DMS53 treated with DMSO at 0.1 percent for 48 hours (cell line): ENCODE data around the gene BBS9.
A peak's percentile ranks its signal among the peaks of the same experiment; 100 is the strongest.
"Not testable (repeated sequence)": the region's sequence is repeated elsewhere in the genome, so short reads cannot be mapped to it uniquely, and the experiment has no call there.

Source experiments
- DNase-seq: peaks from one replicate; lab custom pipeline; 2025; ENCODE audit not compliant: unreplicated experiment; lab: John Stamatoyannopoulos, UW

The BBS9 gene

GRCh38 chr7:33195264-33195663 is 65.9 kb downstream of the BBS9 start:
- no peak for DNase-seq

GRCh38 chr7:33196221-33196620 is 66.9 kb downstream of the BBS9 start:
- DNase-seq: no peak

- no peak for DNase-seq
Measured at GRCh38 chr7:33200282-33200681, 70.9 kb downstream of the BBS9 start.

GRCh38 chr7:33201821-33202220 is 72.5 kb downstream of the BBS9 start:
- DNase-seq: no peak

- no peak for DNase-seq
Measured at GRCh38 chr7:33210958-33211357, 81.6 kb downstream of the BBS9 start.

GRCh38 chr7:33212144-33212543 is 82.8 kb downstream of the BBS9 start:
- DNase-seq: no peak

- DNase-seq: no peak
Measured at GRCh38 chr7:33215992-33216391, 86.6 kb downstream of the BBS9 start.

- no peak for DNase-seq
Measured at GRCh38 chr7:33217595-33217994, 88.2 kb downstream of the BBS9 start.

GRCh38 chr7:33218841-33219535 is 89.6 kb downstream of the BBS9 start:
- DNase-seq: not testable (repeated sequence)

GRCh38 chr7:33220231-33220630 is 90.9 kb downstream of the BBS9 start:
- no peak for DNase-seq

GRCh38 chr7:33221390-33221789 is 92.0 kb downstream of the BBS9 start:
- no peak for DNase-seq

GRCh38 chr7:33232632-33233145 is 103.3 kb downstream of the BBS9 start:
- no peak for DNase-seq

- no peak for DNase-seq
Measured at GRCh38 chr7:33233659-33234058, 104.3 kb downstream of the BBS9 start.

- no peak for DNase-seq
Measured at GRCh38 chr7:33237036-33237435, 107.7 kb downstream of the BBS9 start.

- DNase-seq: peak; percentile 74
Measured at GRCh38 chr7:33243319-33243881, 114.0 kb downstream of the BBS9 start.

GRCh38 chr7:33248671-33249070 is 119.3 kb downstream of the BBS9 start:
- DNase-seq: no peak

- DNase-seq: no peak
Measured at GRCh38 chr7:33250421-33250871, 121.1 kb downstream of the BBS9 start.

- no peak for DNase-seq
Measured at GRCh38 chr7:33251301-33251700, 121.9 kb downstream of the BBS9 start.

- no peak for DNase-seq
Measured at GRCh38 chr7:33258491-33258951, 129.2 kb downstream of the BBS9 start.

GRCh38 chr7:33261585-33261984 is 132.2 kb downstream of the BBS9 start:
- no peak for DNase-seq

- DNase-seq: no peak
Measured at GRCh38 chr7:33262476-33262875, 133.1 kb downstream of the BBS9 start.

- not testable (repeated sequence) for DNase-seq
Measured at GRCh38 chr7:33271839-33272371, 142.5 kb downstream of the BBS9 start.
